ENCODE results near the gene GATA5.

- TF ChIP-seq POLR2A (IDR thresholded peaks at IDR 0.05; ENCODE audit: low read depth, low read length), result no peak
- no peak for TF ChIP-seq POLR2AphosphoS5 (IDR thresholded peaks at IDR 0.05; ENCODE audit: low read depth, low read length)
- no peak for TF ChIP-seq TAF1 (IDR thresholded peaks at IDR 0.05; ENCODE audit: borderline replicate concordance, low read depth, low read length)
Measured at GRCh38 chr20:62494980-62495748, 19.4 kb upstream of the GATA5 start.

Data from GM12892 (cell line).